OCI-LY1 (cell line): Measurements from ENCODE around the gene CDH4.

ENCODE experiments used
- H2AFZ ChIP-seq: fragments of 200-600 bp; sonication (generic), shearing (Covaris generic); 2 replicates; pipeline ENCODE4 v1.6.0; 2014; ENCODE audit warnings: antibody characterized with exemption, mild to moderate bottlenecking, low read length
- H3F3A ChIP-seq: fragments of 200-600 bp; sonication (generic), shearing (Covaris generic); 2 replicates; pipeline ENCODE4 v1.6.0; 2014; ENCODE audit warnings: mild to moderate bottlenecking, antibody characterized with exemption, low read length, moderate library complexity; ENCODE audit not compliant: insufficient read depth
- H3K27ac ChIP-seq: fragments of 200-600 bp; sonication (generic); 2 replicates; pipeline ENCODE4 v1.5.1; 2014; ENCODE audit warnings: low read length, mixed run types, mild to moderate bottlenecking, low read depth; ENCODE audit not compliant: poor library complexity, severe bottlenecking
- H3K27me3 ChIP-seq: fragments of 200-600 bp; sonication (generic); 2 replicates; pipeline ENCODE4 v1.6.0; 2014; ENCODE audit warnings: antibody characterized with exemption, mild to moderate bottlenecking, low read length, moderate library complexity; ENCODE audit not compliant: insufficient read depth
- H3K36me3 ChIP-seq: fragments of 200-600 bp; sonication (generic); 2 replicates; pipeline ENCODE4 v1.6.1; 2014; ENCODE audit warnings: mild to moderate bottlenecking, antibody characterized with exemption, low read length, moderate library complexity, mixed read lengths; ENCODE audit not compliant: insufficient read depth
- H3K4me1 ChIP-seq: fragments of 200-600 bp; sonication (generic); 2 replicates; pipeline ENCODE4 v1.5.1; 2014; ENCODE audit warnings: mild to moderate bottlenecking, low read length, moderate library complexity; ENCODE audit not compliant: insufficient read depth, severe bottlenecking
- H3K4me2 ChIP-seq: fragments of 200-600 bp; sonication (generic), shearing (Covaris generic); 2 replicates; pipeline ENCODE4 v1.6.1; 2014; ENCODE audit warnings: low read length
- H3K4me3 ChIP-seq: fragments of 200-600 bp; sonication (generic); 2 replicates; pipeline ENCODE4 v1.5.1; 2014; ENCODE audit warnings: low read length, low read depth, mild to moderate bottlenecking, mixed read lengths; ENCODE audit not compliant: poor library complexity, severe bottlenecking
- H3K79me2 ChIP-seq: fragments of 200-600 bp; shearing (Covaris generic); 2 replicates; pipeline ENCODE4 v1.6.1; 2016; ENCODE audit warnings: mixed run types, low read length, mixed read lengths; ENCODE audit not compliant: insufficient read depth
- H3K9ac ChIP-seq: fragments of 200-600 bp; sonication (generic), shearing (Covaris generic); 2 replicates; pipeline ENCODE4 v1.6.1; 2014; ENCODE audit warnings: mild to moderate bottlenecking, low read length, mixed read lengths
- H3K9me2 ChIP-seq: fragments of 200-600 bp; sonication (generic), shearing (Covaris generic); 2 replicates; pipeline ENCODE4 v1.6.1; 2014; ENCODE audit warnings: low read depth, mild to moderate bottlenecking, low read length, mixed read lengths
- H3K9me3 ChIP-seq: fragments of 200-600 bp; shearing (Covaris generic); 2 replicates; pipeline ENCODE4 v1.6.1; 2014; ENCODE audit warnings: low read length, mixed read lengths
- H4K20me1 ChIP-seq: fragments of 200-600 bp; sonication (generic), shearing (Covaris generic); 2 replicates; pipeline ENCODE4 v1.6.0; 2016; ENCODE audit warnings: mild to moderate bottlenecking, low read length; ENCODE audit not compliant: insufficient read depth
- EZH2 ChIP-seq: fragments of 200-600 bp; sonication (generic), shearing (Covaris generic); IDR thresholded peaks from 2 replicates; pipeline ENCODE4 v1.8.0; 2017; ENCODE audit warnings: borderline replicate concordance, mixed run types, mild to moderate bottlenecking, antibody characterized with exemption, low read length, moderate library complexity, mixed read lengths
- TF ChIP-seq, protein P1 (sequence below): fragments of 200-600 bp; sonication (generic), shearing (Covaris generic); IDR thresholded peaks from 2 replicates; pipeline ENCODE4 v1.5.1; 2017; ENCODE audit warnings: mild to moderate bottlenecking, antibody characterized with exemption, low read length, moderate library complexity, mixed read lengths

Gene CDH4

DNA sequence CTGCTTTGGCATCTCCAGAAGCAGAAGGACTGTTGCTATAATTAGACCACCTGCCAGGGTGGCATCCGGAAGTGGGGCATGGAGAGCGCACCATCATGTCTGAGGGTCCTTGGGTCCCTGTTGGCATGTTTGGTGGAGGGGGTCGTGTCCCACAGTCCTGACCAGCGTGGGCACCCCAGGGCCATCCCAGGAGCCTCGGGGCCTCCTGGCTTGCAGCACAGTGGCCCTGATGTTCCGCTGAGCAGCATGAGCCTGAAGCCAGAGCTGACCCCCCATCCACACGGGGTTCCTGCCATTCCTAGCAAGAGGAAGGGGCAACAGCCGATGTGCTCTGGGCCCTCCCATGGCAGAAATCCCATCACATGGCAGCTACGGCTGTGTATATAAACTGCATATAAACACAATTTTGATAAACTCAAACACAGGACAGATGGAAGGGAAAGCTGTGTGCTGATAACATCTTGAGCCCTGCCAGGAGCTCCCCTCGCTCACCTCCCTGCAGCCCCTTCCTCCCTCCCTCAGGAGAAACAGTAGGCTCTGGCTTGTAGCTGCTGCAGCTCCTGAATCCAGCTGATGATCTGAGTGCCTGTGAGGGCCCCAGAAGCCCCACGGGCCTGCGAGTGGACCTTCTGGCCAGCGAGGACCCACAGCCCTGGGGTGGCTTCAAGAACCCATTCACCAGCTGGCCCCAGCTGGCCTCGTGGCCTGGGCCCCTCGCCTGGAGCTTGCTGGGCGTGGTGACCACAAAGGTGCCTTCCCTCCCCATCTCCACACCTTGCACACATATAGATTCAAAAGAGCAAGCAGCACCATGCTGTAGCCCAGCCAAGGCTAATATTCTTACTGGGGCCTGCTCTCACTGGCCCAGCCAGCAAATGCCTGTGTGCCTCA is 321.6 kb downstream of the CDH4 start:
- Histone ChIP-seq H4K20me1 (no peaks in the 10 kb centered on the region), H3K4me3 (no peak overlapping the region), H3K36me3 (no peaks in the 10 kb centered on the region), H3K9me2 (no peaks in the 10 kb centered on the region), H3F3A (no peaks in the 10 kb centered on the region), H3K9me3 (no peaks in the 10 kb centered on the region), H3K27ac (no peak overlapping the region), H3K27me3 (no peaks in the 10 kb centered on the region), H3K79me2 (no peaks in the 10 kb centered on the region), H3K4me2 (no peak overlapping the region), H3K9ac (no peak overlapping the region), H3K4me1 (no peaks in the 10 kb centered on the region), H2AFZ (no peak overlapping the region)
- TF ChIP-seq, protein P1, sequence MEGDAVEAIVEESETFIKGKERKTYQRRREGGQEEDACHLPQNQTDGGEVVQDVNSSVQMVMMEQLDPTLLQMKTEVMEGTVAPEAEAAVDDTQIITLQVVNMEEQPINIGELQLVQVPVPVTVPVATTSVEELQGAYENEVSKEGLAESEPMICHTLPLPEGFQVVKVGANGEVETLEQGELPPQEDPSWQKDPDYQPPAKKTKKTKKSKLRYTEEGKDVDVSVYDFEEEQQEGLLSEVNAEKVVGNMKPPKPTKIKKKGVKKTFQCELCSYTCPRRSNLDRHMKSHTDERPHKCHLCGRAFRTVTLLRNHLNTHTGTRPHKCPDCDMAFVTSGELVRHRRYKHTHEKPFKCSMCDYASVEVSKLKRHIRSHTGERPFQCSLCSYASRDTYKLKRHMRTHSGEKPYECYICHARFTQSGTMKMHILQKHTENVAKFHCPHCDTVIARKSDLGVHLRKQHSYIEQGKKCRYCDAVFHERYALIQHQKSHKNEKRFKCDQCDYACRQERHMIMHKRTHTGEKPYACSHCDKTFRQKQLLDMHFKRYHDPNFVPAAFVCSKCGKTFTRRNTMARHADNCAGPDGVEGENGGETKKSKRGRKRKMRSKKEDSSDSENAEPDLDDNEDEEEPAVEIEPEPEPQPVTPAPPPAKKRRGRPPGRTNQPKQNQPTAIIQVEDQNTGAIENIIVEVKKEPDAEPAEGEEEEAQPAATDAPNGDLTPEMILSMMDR = no peak
- TF ChIP-seq EZH2 = no peak

DNA sequence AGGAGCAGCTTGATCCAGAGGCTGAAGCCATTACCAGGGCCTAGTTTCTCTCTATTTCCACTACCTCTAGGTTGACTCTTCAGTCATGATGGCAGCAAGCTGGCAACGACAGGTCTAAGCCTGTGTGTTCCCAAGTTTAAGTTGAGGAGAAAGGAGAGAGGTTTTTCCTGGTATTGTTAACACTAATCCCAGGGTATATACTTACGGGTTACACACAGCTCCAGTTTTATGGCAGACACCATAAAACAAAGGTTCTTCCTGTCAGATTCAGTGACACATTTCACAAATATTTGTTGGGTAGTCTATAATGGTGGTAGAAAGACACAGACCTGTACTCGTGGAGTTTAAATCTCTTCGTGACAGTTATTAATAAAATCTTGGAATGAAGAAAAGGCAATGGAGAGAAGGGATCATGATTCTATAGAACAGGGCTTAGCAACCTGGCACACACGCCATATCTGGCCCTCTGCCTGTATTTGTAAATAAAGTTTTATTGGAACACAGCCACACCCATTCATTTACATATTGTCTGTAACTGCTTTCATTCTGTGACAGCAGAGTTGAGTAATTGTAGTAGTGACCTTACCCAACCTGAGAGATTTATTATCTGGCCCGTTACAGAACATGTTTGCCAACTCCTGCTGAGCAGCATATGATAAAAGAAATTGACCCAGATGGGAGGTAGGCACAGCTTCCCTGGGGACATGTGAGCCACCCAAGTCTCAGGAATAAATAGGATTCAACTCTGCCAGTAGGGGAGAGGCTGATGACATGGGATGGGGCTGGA is 323.3 kb downstream of the CDH4 start:
- TF ChIP-seq, protein P1 = no peak
- TF ChIP-seq EZH2 = no peak
- Histone ChIP-seq H4K20me1 (no peaks in the 10 kb centered on the region), H3K9me2 (no peaks in the 10 kb centered on the region), H3K27me3 (no peaks in the 10 kb centered on the region), H3K9me3 (no peaks in the 10 kb centered on the region), H3K4me3 (no peak overlapping the region), H2AFZ (no peak overlapping the region), H3K36me3 (no peaks in the 10 kb centered on the region), H3K9ac (no peak overlapping the region), H3F3A (no peaks in the 10 kb centered on the region), H3K4me1 (no peaks in the 10 kb centered on the region), H3K4me2 (no peak overlapping the region), H3K27ac (no peak overlapping the region), H3K79me2 (no peaks in the 10 kb centered on the region)

DNA sequence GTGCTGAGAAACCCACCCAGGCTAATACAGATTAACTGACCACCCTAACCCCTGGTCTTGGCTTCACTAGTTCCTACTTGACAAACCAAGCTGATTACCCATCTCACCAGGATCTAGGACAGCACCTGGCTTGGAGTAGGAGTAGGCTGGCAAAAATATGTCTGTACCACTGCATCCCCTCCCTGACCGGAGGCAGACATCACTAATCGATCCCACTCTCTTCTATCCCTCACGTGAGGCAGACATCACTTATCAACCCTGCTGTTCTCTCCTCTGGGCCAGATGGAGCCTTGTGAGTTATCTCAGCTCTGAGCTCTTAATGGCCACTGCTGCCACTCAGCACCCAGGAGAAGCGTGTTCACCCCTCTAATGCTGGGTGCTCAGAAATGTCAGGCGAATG is 324.3 kb downstream of the CDH4 start:
- Histone ChIP-seq H3F3A (no peaks in the 10 kb centered on the region), H3K4me3 (no peak overlapping the region), H3K9ac (no peak overlapping the region), H3K36me3 (no peaks in the 10 kb centered on the region), H3K9me3 (no peaks in the 10 kb centered on the region), H3K79me2 (no peaks in the 10 kb centered on the region), H4K20me1 (no peaks in the 10 kb centered on the region), H3K9me2 (no peaks in the 10 kb centered on the region), H3K27ac (no peak overlapping the region), H3K4me1 (no peaks in the 10 kb centered on the region), H3K27me3 (no peaks in the 10 kb centered on the region), H3K4me2 (no peak overlapping the region), H2AFZ (no peak overlapping the region)
- no peak for TF ChIP-seq EZH2
- TF ChIP-seq, protein P1 = no peak
